Measurements from ENCODE around the gene CST4.

CST4 gene

GRCh38 chr20:23658989-23659609, 29.7 kb downstream of the CST4 start:
- no peaks in the 10 kb centered on the region for H3K27me3 ChIP-seq (ENCODE audit: control insufficient read depth, insufficient read depth, low read length)
- no peak overlapping the region for H3K9ac ChIP-seq (ENCODE audit: low read length)
- no peaks in the 10 kb centered on the region for H3K4me1 ChIP-seq (ENCODE audit: control insufficient read depth, low read depth, low read length)
- H3K9me3 ChIP-seq (ENCODE audit: control insufficient read depth, low read depth, low read length) = no peaks in the 10 kb centered on the region
- H3K27ac ChIP-seq (ENCODE audit: low read length) = no peak overlapping the region
- H3K36me3 ChIP-seq (ENCODE audit: control insufficient read depth, low read depth, low read length) = no peaks in the 10 kb centered on the region
- H3K4me3 ChIP-seq (ENCODE audit: low read length) = no peak overlapping the region

DNA sequence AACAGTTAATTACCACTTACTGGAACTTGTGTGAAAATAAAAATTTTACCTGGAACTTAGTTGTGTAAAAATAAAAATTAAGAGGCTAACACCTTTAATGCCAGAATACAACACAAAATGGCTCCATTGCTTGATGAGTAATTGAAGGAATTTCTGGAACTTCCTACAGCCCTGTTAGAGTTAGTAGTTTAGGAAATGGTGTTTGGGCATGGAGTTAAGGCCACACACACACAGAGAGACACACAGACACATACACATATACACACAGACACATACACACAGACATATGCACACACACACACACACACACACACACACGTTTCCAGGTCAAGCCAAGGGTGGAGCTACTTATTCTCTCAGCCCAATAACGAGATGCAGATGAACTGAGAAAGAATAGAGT, 30.5 kb downstream of the CST4 start:
- no peak overlapping the region for H3K27ac ChIP-seq (ENCODE audit: low read length)
- no peaks in the 10 kb centered on the region for H3K9me3 ChIP-seq (ENCODE audit: control insufficient read depth, low read depth, low read length)
- no peak overlapping the region for H3K9ac ChIP-seq (ENCODE audit: low read length)
- H3K4me1 ChIP-seq (ENCODE audit: control insufficient read depth, low read depth, low read length) = no peaks in the 10 kb centered on the region
- H3K4me3 ChIP-seq (ENCODE audit: low read length) = no peak overlapping the region
- H3K36me3 ChIP-seq (ENCODE audit: control insufficient read depth, low read depth, low read length) = no peaks in the 10 kb centered on the region
- no peaks in the 10 kb centered on the region for H3K27me3 ChIP-seq (ENCODE audit: control insufficient read depth, insufficient read depth, low read length)

DNA sequence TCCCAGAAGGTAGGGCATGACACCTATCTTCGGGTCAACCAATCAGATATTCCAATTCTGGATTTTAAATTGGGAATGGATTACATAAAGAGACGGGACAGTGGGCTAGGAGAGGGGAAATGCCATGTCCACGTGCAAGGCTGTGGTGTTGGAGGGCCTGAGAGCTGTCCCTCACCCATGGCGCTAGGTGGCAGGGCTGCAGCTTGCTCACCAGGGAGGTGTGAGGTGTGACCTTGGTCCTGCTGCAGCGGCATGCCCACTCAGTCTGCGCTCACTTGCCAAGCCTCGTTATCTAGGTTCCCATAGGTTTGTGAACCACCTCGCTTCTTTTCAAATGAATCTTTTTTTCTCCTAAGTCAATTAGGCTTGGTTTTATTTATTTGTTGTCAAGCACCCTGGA, 31.6 kb downstream of the CST4 start:
- Histone ChIP-seq H3K4me3 (ENCODE audit: low read length) (no peak overlapping the region), H3K4me1 (ENCODE audit: control insufficient read depth, low read depth, low read length) (no peaks in the 10 kb centered on the region), H3K27ac (ENCODE audit: low read length) (no peak overlapping the region), H3K9ac (ENCODE audit: low read length) (no peak overlapping the region), H3K27me3 (ENCODE audit: control insufficient read depth, insufficient read depth, low read length) (no peaks in the 10 kb centered on the region), H3K9me3 (ENCODE audit: control insufficient read depth, low read depth, low read length) (no peaks in the 10 kb centered on the region), H3K36me3 (ENCODE audit: control insufficient read depth, low read depth, low read length) (no peaks in the 10 kb centered on the region)

DNA sequence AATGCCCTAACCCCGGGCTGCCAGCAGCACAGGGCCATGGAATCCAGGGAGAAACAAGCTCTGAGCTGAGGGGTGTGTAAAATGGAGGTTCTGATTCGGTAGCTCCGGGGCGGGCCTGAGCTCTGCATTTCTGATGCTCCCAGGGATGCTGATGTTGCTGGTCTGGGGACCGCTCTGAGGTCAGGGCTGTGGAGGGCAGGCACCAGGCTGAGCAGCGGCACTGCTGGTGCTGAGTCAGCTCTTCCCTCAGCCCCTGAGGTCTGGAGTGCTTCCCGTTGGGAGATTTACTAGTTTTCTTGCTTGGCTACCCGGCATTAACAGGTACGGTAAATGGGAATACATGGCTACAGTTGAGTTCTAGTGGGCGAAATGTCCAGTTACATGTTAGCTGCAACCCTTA, 32.5 kb downstream of the CST4 start:
- Histone ChIP-seq H3K4me1 (ENCODE audit: control insufficient read depth, low read depth, low read length) (no peaks in the 10 kb centered on the region), H3K9me3 (ENCODE audit: control insufficient read depth, low read depth, low read length) (no peaks in the 10 kb centered on the region), H3K36me3 (ENCODE audit: control insufficient read depth, low read depth, low read length) (no peaks in the 10 kb centered on the region), H3K27me3 (ENCODE audit: control insufficient read depth, insufficient read depth, low read length) (no peaks in the 10 kb centered on the region), H3K4me3 (ENCODE audit: low read length) (no peak overlapping the region), H3K27ac (ENCODE audit: low read length) (no peak overlapping the region), H3K9ac (ENCODE audit: low read length) (no peak overlapping the region)

DNA sequence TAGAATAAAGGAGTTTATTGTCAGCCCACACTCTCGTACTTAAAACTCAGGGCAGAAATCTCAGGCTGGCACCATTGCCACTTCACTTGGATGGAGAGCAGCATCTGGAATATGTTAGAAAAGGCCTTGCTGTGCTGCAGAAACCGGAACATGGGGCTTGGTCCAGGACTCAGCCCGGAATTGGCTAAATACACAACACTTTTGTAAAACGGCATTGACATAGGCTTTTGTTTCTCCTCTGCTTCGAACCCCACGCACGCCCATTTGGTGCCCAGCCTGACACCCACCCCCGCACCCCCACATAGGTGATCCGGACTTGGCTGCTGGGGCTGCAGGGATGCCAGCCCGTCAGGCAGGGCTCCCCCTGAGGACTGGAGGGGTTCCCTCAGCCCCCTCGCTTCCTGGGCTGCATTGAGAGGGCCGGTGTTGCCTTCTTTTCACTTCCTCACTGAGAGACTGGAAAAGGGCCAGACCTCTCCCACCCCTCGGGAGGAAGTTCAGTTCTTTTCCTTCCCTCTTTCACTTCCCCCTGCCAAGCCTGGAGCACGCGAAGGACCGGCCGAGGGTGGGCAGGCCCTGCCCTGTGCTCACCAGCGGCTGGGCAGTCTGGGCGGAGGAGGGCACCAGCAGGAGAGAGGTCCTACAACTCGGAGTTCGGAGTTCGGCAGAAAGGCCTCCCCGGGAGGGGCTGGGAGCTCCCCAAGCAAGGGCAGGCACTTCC, 33.2 kb downstream of the CST4 start:
- no peak overlapping the region for H3K27ac ChIP-seq (ENCODE audit: low read length)
- no peak overlapping the region for H3K4me3 ChIP-seq (ENCODE audit: low read length)
- no peaks in the 10 kb centered on the region for H3K4me1 ChIP-seq (ENCODE audit: control insufficient read depth, low read depth, low read length)
- H3K36me3 ChIP-seq (ENCODE audit: control insufficient read depth, low read depth, low read length) = no peaks in the 10 kb centered on the region
- H3K9ac ChIP-seq (ENCODE audit: low read length) = no peak overlapping the region
- no peaks in the 10 kb centered on the region for H3K9me3 ChIP-seq (ENCODE audit: control insufficient read depth, low read depth, low read length)
- H3K27me3 ChIP-seq (ENCODE audit: control insufficient read depth, insufficient read depth, low read length) = no peaks in the 10 kb centered on the region

DNA sequence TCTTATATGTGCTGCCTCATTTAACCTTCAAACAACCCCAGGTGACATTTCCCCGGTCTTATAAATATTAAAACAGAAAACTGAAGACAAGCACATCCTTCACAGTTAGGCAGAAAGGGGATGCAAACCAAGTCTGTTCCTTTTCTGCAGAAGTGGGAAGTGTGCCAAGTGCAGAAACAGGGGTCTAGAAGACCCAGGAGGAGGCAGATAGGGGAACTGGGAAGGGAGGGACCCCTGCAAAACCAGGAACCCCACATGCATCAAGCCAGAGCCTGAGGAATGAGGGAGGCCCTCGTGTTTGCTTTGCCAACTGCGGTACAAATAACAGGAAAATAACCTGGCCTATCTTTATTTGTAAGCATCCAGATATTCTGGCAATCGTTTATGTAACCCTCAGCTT, 34.1 kb downstream of the CST4 start:
- H3K9me3 ChIP-seq (ENCODE audit: control insufficient read depth, low read depth, low read length) = no peaks in the 10 kb centered on the region
- no peaks in the 10 kb centered on the region for H3K36me3 ChIP-seq (ENCODE audit: control insufficient read depth, low read depth, low read length)
- H3K27ac ChIP-seq (ENCODE audit: low read length) = no peak overlapping the region
- no peak overlapping the region for H3K4me3 ChIP-seq (ENCODE audit: low read length)
- no peaks in the 10 kb centered on the region for H3K4me1 ChIP-seq (ENCODE audit: control insufficient read depth, low read depth, low read length)
- no peaks in the 10 kb centered on the region for H3K27me3 ChIP-seq (ENCODE audit: control insufficient read depth, insufficient read depth, low read length)
- no peak overlapping the region for H3K9ac ChIP-seq (ENCODE audit: low read length)

DNA sequence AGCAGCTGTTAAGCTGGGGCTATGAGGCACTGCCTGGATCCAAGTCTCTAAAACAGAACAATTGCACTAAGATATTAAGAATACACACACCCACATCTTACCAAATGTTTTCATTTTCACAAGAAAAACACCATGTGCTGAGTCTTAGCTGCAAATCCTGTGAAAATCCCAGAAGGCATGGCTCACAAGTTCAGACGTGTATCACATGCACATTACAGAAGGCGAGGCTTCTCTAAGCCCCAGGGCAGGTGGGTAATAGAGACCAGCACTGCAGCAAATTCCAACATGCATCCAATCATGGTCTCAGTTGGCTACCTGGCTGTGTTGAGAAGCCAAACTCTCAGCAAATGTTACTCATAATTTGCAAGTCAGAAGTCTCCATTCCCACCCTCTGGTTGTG, 34.8 kb downstream of the CST4 start:
- H3K27ac ChIP-seq (ENCODE audit: low read length) = no peak overlapping the region
- no peak overlapping the region for H3K9ac ChIP-seq (ENCODE audit: low read length)
- H3K4me1 ChIP-seq (ENCODE audit: control insufficient read depth, low read depth, low read length) = no peaks in the 10 kb centered on the region

DNA sequence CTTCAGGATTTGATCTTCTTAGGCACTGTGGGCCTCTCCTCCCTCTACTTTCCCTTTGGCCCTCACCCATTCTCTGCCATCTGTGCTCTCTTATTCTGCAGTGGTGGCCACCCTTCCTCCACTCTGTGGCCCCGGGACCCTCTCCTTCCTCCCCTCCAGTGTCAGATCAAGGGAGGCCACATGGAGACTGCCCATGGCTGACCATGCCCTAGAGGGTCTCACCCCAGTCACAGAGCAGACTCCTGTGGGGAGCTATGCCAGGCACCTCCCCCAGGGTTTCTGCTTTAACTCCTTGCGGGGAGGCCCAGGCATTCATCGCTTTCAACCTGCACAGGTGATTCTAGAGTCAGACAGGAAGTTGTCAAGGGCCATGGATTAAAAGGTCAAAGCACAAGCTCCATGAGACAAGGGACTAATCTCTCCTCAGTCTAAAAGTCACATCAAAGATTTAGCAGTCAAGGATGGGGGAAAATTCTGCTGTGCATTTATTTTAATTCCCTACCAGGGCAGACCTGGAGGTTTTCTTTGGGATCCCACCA, 35.4 kb downstream of the CST4 start:
- Histone ChIP-seq H3K36me3 (ENCODE audit: control insufficient read depth, low read depth, low read length) (no peaks in the 10 kb centered on the region), H3K27me3 (ENCODE audit: control insufficient read depth, insufficient read depth, low read length) (no peaks in the 10 kb centered on the region), H3K4me3 (ENCODE audit: low read length) (no peak overlapping the region), H3K4me1 (ENCODE audit: control insufficient read depth, low read depth, low read length) (no peaks in the 10 kb centered on the region), H3K27ac (ENCODE audit: low read length) (no peak overlapping the region), H3K9me3 (ENCODE audit: control insufficient read depth, low read depth, low read length) (no peaks in the 10 kb centered on the region), H3K9ac (ENCODE audit: low read length) (no peak overlapping the region)

More for the DNA sequence above, 34.8 kb downstream of the CST4 start:
- Histone ChIP-seq H3K27me3 (ENCODE audit: control insufficient read depth, insufficient read depth, low read length) (no peaks in the 10 kb centered on the region), H3K36me3 (ENCODE audit: control insufficient read depth, low read depth, low read length) (no peaks in the 10 kb centered on the region), H3K9me3 (ENCODE audit: control insufficient read depth, low read depth, low read length) (no peaks in the 10 kb centered on the region), H3K4me3 (ENCODE audit: low read length) (no peak overlapping the region)

DNA sequence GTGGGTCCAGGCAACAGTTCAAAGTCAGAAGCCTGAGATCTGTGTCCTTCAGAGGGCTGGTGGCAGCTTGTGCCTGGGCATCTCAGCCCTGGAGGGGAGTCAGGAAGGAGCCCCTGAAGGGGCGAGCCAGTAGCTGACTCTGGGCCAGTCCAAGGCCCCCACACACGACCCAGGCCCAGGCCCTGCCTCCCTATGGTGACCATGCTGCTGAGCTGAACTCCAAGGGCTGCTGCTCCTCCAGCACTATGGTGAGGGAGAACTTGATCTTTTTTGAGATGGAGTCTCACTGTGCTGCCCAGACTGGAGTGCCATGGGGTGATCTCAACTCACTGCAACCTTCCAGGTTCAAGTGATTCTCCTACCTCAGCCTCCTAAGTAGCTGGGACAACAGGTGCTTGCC, 35.9 kb downstream of the CST4 start:
- Histone ChIP-seq H3K4me3 (ENCODE audit: low read length) (no peak overlapping the region), H3K27ac (ENCODE audit: low read length) (no peak overlapping the region), H3K9ac (ENCODE audit: low read length) (no peak overlapping the region), H3K27me3 (ENCODE audit: control insufficient read depth, insufficient read depth, low read length) (no peaks in the 10 kb centered on the region), H3K36me3 (ENCODE audit: control insufficient read depth, low read depth, low read length) (no peaks in the 10 kb centered on the region), H3K4me1 (ENCODE audit: control insufficient read depth, low read depth, low read length) (no peaks in the 10 kb centered on the region), H3K9me3 (ENCODE audit: control insufficient read depth, low read depth, low read length) (no peaks in the 10 kb centered on the region)

DNA sequence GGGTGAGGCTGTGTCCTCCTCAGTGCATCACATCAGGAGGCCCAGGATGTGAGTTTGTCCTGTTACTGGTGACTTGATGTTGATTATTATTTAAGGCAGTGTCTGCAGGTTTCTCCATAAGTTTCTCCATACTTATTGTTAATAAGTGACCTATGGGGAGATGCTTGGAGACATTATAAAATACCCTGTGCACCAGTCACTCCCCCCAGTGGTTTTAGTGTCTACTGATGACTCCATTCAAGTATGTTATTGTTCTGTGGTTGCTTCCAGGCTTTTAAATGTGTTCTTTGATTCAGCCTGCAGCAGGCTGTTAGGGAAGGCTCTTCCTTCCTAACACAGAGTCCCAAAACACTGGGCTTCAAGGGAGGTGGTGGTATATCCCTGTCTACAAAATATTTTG, 36.5 kb downstream of the CST4 start:
- Histone ChIP-seq H3K36me3 (ENCODE audit: control insufficient read depth, low read depth, low read length) (no peaks in the 10 kb centered on the region), H3K27me3 (ENCODE audit: control insufficient read depth, insufficient read depth, low read length) (no peaks in the 10 kb centered on the region), H3K9ac (ENCODE audit: low read length) (no peak overlapping the region), H3K4me3 (ENCODE audit: low read length) (no peak overlapping the region), H3K27ac (ENCODE audit: low read length) (no peak overlapping the region), H3K4me1 (ENCODE audit: control insufficient read depth, low read depth, low read length) (no peaks in the 10 kb centered on the region), H3K9me3 (ENCODE audit: control insufficient read depth, low read depth, low read length) (no peaks in the 10 kb centered on the region)

- no peak overlapping the region for H3K4me3 ChIP-seq (ENCODE audit: low read length)
- no peaks in the 10 kb centered on the region for H3K4me1 ChIP-seq (ENCODE audit: control insufficient read depth, low read depth, low read length)
- H3K9ac ChIP-seq (ENCODE audit: low read length) = no peak overlapping the region
- no peak overlapping the region for H3K27ac ChIP-seq (ENCODE audit: low read length)
- H3K9me3 ChIP-seq (ENCODE audit: control insufficient read depth, low read depth, low read length) = no peaks in the 10 kb centered on the region
- H3K36me3 ChIP-seq (ENCODE audit: control insufficient read depth, low read depth, low read length) = no peaks in the 10 kb centered on the region
- no peaks in the 10 kb centered on the region for H3K27me3 ChIP-seq (ENCODE audit: control insufficient read depth, insufficient read depth, low read length)
Measured at GRCh38 chr20:23651117-23651516, 37.7 kb downstream of the CST4 start.

GRCh38 chr20:23649830-23650417, 38.9 kb downstream of the CST4 start:
- no peaks in the 10 kb centered on the region for H3K9me3 ChIP-seq (ENCODE audit: control insufficient read depth, low read depth, low read length)
- H3K27ac ChIP-seq (ENCODE audit: low read length) = no peak overlapping the region
- H3K9ac ChIP-seq (ENCODE audit: low read length) = no peak overlapping the region
- H3K4me3 ChIP-seq (ENCODE audit: low read length) = no peak overlapping the region
- no peaks in the 10 kb centered on the region for H3K4me1 ChIP-seq (ENCODE audit: control insufficient read depth, low read depth, low read length)
- H3K36me3 ChIP-seq (ENCODE audit: control insufficient read depth, low read depth, low read length) = no peaks in the 10 kb centered on the region
- H3K27me3 ChIP-seq (ENCODE audit: control insufficient read depth, insufficient read depth, low read length) = no peaks in the 10 kb centered on the region
